GM12878 (cell line): ENCODE results near the gene SBF2. TPM values are rescaled to one million over a fixed set of nuclear protein-coding genes. Genes with fewer than 3 reads are reported as not detected.

ENCODE experiments used
- BCL3 ChIP-seq: IDR thresholded peaks from 2 replicates; pipeline ENCODE4 v1.6.1; 2011; ENCODE audit warnings: borderline replicate concordance, low read depth, mild to moderate bottlenecking, moderate library complexity, low read length; ENCODE audit not compliant: insufficient read depth, poor library complexity, severe bottlenecking
- E4F1 ChIP-seq: fragments of 450-650 bp; IDR thresholded peaks from 2 replicates; pipeline ENCODE4 v1.6.1; 2018; ENCODE audit warnings: borderline replicate concordance, mild to moderate bottlenecking; ENCODE audit not compliant: partially characterized antibody
- EED ChIP-seq: sonication (generic); IDR thresholded peaks from 2 replicates; pipeline ENCODE4 v1.6.1; 2016; ENCODE audit warnings: antibody characterized with exemption, low read depth
- IRF5 ChIP-seq: fragments of 450-650 bp; IDR thresholded peaks from 2 replicates; pipeline ENCODE4 v1.6.1; 2017; ENCODE audit warnings: borderline replicate concordance
- PAX5 ChIP-seq: IDR thresholded peaks from 2 replicates; pipeline ENCODE4 v1.6.1; 2011; ENCODE audit warnings: low read depth, low read length, borderline replicate concordance
- POLR2AphosphoS5 ChIP-seq: IDR thresholded peaks from 2 replicates; pipeline ENCODE4 v1.6.1; 2011; ENCODE audit warnings: mild to moderate bottlenecking, low read length, inconsistent platforms
- RFX5 ChIP-seq: IDR thresholded peaks from 2 replicates; pipeline ENCODE4 v1.6.1; 2011; ENCODE audit warnings: low read depth, low read length, improper control_type of control experiment
- SIN3A ChIP-seq: IDR thresholded peaks from 2 replicates; pipeline ENCODE4 v1.6.1; 2012; ENCODE audit warnings: low read depth, low read length, improper control_type of control experiment
- SUZ12 ChIP-seq: fragments of 200-600 bp; sonication (generic); IDR thresholded peaks from one replicate; pipeline ENCODE4 v1.6.1; 2018; ENCODE audit warnings: antibody characterized with exemption, mild to moderate bottlenecking; ENCODE audit not compliant: unreplicated experiment
- TAF1 ChIP-seq: IDR thresholded peaks from 2 replicates; pipeline ENCODE4 v1.6.1; 2011; ENCODE audit warnings: mild to moderate bottlenecking, low read depth, low read length, borderline replicate concordance
- YY1 ChIP-seq: IDR thresholded peaks from 2 replicates; pipeline ENCODE4 v1.6.1; 2011; ENCODE audit warnings: low read depth, mild to moderate bottlenecking, low read length
- ZBED1 ChIP-seq: IDR thresholded peaks from 2 replicates; pipeline ENCODE4 v1.6.1; 2016; ENCODE audit warnings: borderline replicate concordance
- ZBTB40 ChIP-seq: fragments of 450-650 bp; IDR thresholded peaks from 2 replicates; pipeline ENCODE4 v1.6.1; 2016; ENCODE audit warnings: mild to moderate bottlenecking, moderate library complexity, borderline replicate concordance
- polyA plus RNA-seq, 11 experiments: library from polyadenylated mRNA; depleted of rRNA in 4 of 11; unstranded in 6 of 11; stranded (reverse) in 5 of 11; fragments of >200 nt; fragmentation: Nextera tagmentation in 4 of 11; fragmentation: Illumina TruSeq in 1 of 11; extraction: Ambion mirVana in 4 of 11; extraction: Trizol in 1 of 11; gene quantifications; 1 replicate in 1 of 11; 2 replicates in 10 of 11; pipeline versions ENCODE4 v1.2.1 to v1.2.3, GENCODE V29; 2011 to 2016; ENCODE audit warnings: inconsistent platforms in 2 of 11, missing spikeins in 2 of 11, low read depth in 1 of 11
- total RNA-seq, 4 experiments: library from RNA; depleted of rRNA in 3 of 4; stranded (reverse); fragments of >200 nt in 3 of 4; fragmentation: Illumina TruSeq in 1 of 4; extraction: Trizol in 1 of 4; gene quantifications; 2 replicates each; pipeline versions ENCODE4 v1.2.1 to v1.2.3, GENCODE V29; 2013 to 2021
- TF ChIP-seq, protein P1 (sequence below): IDR thresholded peaks from 2 replicates; pipeline ENCODE4 v1.6.1; 2012; ENCODE audit warnings: low read length, inconsistent platforms
- TF ChIP-seq, protein P2 (sequence below): fragments of 450-650 bp; conservative IDR thresholded peaks from 2 replicates; pipeline ENCODE4 v1.6.1; 2017; ENCODE audit warnings: mild to moderate bottlenecking, moderate library complexity

The SBF2 gene
- total and polyA plus RNA-seq, 10 of the 15 experiments (the other 5 are each of a cell fraction or from before 2014, with no cell fraction given): 0.24 to 2.3 (median 1.1) TPM

GRCh38 chr11:9759519-9760192 is 534.4 kb downstream of the SBF2 start (continued):
- TF ChIP-seq IRF5 (no peak), BCL3 (peak; percentile 91), SIN3A (no peak), RFX5 (no peak), POLR2AphosphoS5 (no peak), E4F1 (no peak), PAX5 (peak; percentile 37; the same call in 1 of the 2 replicates), ZBTB40 (no peak), SUZ12 (no peak), YY1 (no peak), TAF1 (no peak), ZBED1 (no peak), EED (no peak)
- TF ChIP-seq, protein P1, sequence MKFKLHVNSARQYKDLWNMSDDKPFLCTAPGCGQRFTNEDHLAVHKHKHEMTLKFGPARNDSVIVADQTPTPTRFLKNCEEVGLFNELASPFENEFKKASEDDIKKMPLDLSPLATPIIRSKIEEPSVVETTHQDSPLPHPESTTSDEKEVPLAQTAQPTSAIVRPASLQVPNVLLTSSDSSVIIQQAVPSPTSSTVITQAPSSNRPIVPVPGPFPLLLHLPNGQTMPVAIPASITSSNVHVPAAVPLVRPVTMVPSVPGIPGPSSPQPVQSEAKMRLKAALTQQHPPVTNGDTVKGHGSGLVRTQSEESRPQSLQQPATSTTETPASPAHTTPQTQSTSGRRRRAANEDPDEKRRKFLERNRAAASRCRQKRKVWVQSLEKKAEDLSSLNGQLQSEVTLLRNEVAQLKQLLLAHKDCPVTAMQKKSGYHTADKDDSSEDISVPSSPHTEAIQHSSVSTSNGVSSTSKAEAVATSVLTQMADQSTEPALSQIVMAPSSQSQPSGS: no peak
- TF ChIP-seq, protein P2, sequence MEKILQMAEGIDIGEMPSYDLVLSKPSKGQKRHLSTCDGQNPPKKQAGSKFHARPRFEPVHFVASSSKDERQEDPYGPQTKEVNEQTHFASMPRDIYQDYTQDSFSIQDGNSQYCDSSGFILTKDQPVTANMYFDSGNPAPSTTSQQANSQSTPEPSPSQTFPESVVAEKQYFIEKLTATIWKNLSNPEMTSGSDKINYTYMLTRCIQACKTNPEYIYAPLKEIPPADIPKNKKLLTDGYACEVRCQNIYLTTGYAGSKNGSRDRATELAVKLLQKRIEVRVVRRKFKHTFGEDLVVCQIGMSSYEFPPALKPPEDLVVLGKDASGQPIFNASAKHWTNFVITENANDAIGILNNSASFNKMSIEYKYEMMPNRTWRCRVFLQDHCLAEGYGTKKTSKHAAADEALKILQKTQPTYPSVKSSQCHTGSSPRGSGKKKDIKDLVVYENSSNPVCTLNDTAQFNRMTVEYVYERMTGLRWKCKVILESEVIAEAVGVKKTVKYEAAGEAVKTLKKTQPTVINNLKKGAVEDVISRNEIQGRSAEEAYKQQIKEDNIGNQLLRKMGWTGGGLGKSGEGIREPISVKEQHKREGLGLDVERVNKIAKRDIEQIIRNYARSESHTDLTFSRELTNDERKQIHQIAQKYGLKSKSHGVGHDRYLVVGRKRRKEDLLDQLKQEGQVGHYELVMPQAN: no peak
